ENCODE data around the gene NFIA.

The NFIA gene

GRCh38 chr1:61287734-61288133 lies 205.4 kb downstream of the NFIA start:
- DNase-seq (ENCODE audit: low read depth) = peak; percentile 83
- H3K4me3 ChIP-seq (ENCODE audit: low read length) = no peak overlapping the region

GRCh38 chr1:61289232-61290098 lies 207.1 kb downstream of the NFIA start:
- no peak for TF ChIP-seq CTCF (conservative IDR thresholded peaks at IDR 0.05; ENCODE audit: low read depth, low read length)
- DNase-seq (ENCODE audit: low read depth) = no peak
- H3K4me3 ChIP-seq (ENCODE audit: low read length) = no peak overlapping the region

More at GRCh38 chr1:61287734-61288133, 205.4 kb downstream of the NFIA start:
- TF ChIP-seq CTCF (conservative IDR thresholded peaks at IDR 0.05; ENCODE audit: low read depth, low read length) = no peak

GRCh38 chr1:61290525-61290924 lies 208.2 kb downstream of the NFIA start:
- no peak for TF ChIP-seq CTCF (conservative IDR thresholded peaks at IDR 0.05; ENCODE audit: low read depth, low read length)
- no peak for DNase-seq (ENCODE audit: low read depth)
- H3K4me3 ChIP-seq (ENCODE audit: low read length) = no peak overlapping the region

- DNase-seq (ENCODE audit: low read depth) = no peak
- TF ChIP-seq CTCF (conservative IDR thresholded peaks at IDR 0.05; ENCODE audit: low read depth, low read length) = no peak
- no peak overlapping the region for H3K4me3 ChIP-seq (ENCODE audit: low read length)
These were observed 210.8 kb downstream of the NFIA start for GRCh38 chr1:61293197-61293596.

GRCh38 chr1:61293986-61294504 lies 211.7 kb downstream of the NFIA start:
- TF ChIP-seq CTCF (conservative IDR thresholded peaks at IDR 0.05; ENCODE audit: low read depth, low read length) = no peak
- H3K4me3 ChIP-seq (ENCODE audit: low read length) = no peak overlapping the region
- DNase-seq (ENCODE audit: low read depth) = no peak

GRCh38 chr1:61294930-61295329 lies 212.6 kb downstream of the NFIA start:
- no peak for DNase-seq (ENCODE audit: low read depth)
- no peak overlapping the region for H3K4me3 ChIP-seq (ENCODE audit: low read length)
- no peak for TF ChIP-seq CTCF (conservative IDR thresholded peaks at IDR 0.05; ENCODE audit: low read depth, low read length)
